HL-60 (cell line): ENCODE results near the gene KIAA0232.

ENCODE experiments used
- DNase-seq, 2 experiments: peaks; one replicate each; pipeline ENCODE4 v3.0.0-alpha.2; 2010 to 2020; ENCODE audit warnings: low read depth in 1 of 2, low spot score in 1 of 2
- H3K27ac ChIP-seq: fragments of 250-450 bp; sonication (Bioruptor Pico); replicated peaks from 2 replicates; pipeline ENCODE4 v1.5.1; 2020; ENCODE audit warnings: mild to moderate bottlenecking, moderate library complexity
- H3K27me3 ChIP-seq: fragments of 250-450 bp; sonication (Bioruptor Pico); 2 replicates; pipeline ENCODE4 v1.5.1; 2021; ENCODE audit warnings: mild to moderate bottlenecking, moderate library complexity; ENCODE audit not compliant: insufficient read depth, poor library complexity, severe bottlenecking
- H3K4me3 ChIP-seq: replicated peaks from 2 replicates; pipeline ENCODE4 v1.5.1; 2011; ENCODE audit warnings: mild to moderate bottlenecking, control low read depth, low read length; ENCODE audit not compliant: insufficient read depth
- GABPA ChIP-seq: IDR thresholded peaks from 2 replicates; pipeline ENCODE4 v1.6.1; 2012; ENCODE audit warnings: low read depth
- POLR2AphosphoS5 ChIP-seq: IDR thresholded peaks from 2 replicates; pipeline ENCODE4 v1.6.1; 2012; ENCODE audit warnings: low read depth
- SPI1 ChIP-seq: IDR thresholded peaks from 2 replicates; pipeline ENCODE4 v1.6.1; 2012; ENCODE audit warnings: low read depth, mild to moderate bottlenecking, borderline replicate concordance
- TF ChIP-seq, protein P1 (sequence below): IDR thresholded peaks from 2 replicates; pipeline ENCODE4 v1.6.1; 2012; ENCODE audit warnings: low read depth; ENCODE audit not compliant: insufficient replicate concordance
- TF ChIP-seq, protein P2 (sequence below): IDR thresholded peaks from one replicate; pipeline ENCODE4 v1.5.1; 2011; ENCODE audit warnings: low read length, control low read depth, inconsistent platforms; ENCODE audit not compliant: insufficient read depth

The KIAA0232 gene

GRCh38 chr4:6915041-6916005 lies 132.8 kb downstream of the KIAA0232 start:
- DNase-seq = no peak
- TF ChIP-seq POLR2AphosphoS5 = no peak
- TF ChIP-seq, protein P1, sequence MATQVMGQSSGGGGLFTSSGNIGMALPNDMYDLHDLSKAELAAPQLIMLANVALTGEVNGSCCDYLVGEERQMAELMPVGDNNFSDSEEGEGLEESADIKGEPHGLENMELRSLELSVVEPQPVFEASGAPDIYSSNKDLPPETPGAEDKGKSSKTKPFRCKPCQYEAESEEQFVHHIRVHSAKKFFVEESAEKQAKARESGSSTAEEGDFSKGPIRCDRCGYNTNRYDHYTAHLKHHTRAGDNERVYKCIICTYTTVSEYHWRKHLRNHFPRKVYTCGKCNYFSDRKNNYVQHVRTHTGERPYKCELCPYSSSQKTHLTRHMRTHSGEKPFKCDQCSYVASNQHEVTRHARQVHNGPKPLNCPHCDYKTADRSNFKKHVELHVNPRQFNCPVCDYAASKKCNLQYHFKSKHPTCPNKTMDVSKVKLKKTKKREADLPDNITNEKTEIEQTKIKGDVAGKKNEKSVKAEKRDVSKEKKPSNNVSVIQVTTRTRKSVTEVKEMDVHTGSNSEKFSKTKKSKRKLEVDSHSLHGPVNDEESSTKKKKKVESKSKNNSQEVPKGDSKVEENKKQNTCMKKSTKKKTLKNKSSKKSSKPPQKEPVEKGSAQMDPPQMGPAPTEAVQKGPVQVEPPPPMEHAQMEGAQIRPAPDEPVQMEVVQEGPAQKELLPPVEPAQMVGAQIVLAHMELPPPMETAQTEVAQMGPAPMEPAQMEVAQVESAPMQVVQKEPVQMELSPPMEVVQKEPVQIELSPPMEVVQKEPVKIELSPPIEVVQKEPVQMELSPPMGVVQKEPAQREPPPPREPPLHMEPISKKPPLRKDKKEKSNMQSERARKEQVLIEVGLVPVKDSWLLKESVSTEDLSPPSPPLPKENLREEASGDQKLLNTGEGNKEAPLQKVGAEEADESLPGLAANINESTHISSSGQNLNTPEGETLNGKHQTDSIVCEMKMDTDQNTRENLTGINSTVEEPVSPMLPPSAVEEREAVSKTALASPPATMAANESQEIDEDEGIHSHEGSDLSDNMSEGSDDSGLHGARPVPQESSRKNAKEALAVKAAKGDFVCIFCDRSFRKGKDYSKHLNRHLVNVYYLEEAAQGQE = no peak
- TF ChIP-seq SPI1 = no peak
- no peak for TF ChIP-seq GABPA
- TF ChIP-seq, protein P2, sequence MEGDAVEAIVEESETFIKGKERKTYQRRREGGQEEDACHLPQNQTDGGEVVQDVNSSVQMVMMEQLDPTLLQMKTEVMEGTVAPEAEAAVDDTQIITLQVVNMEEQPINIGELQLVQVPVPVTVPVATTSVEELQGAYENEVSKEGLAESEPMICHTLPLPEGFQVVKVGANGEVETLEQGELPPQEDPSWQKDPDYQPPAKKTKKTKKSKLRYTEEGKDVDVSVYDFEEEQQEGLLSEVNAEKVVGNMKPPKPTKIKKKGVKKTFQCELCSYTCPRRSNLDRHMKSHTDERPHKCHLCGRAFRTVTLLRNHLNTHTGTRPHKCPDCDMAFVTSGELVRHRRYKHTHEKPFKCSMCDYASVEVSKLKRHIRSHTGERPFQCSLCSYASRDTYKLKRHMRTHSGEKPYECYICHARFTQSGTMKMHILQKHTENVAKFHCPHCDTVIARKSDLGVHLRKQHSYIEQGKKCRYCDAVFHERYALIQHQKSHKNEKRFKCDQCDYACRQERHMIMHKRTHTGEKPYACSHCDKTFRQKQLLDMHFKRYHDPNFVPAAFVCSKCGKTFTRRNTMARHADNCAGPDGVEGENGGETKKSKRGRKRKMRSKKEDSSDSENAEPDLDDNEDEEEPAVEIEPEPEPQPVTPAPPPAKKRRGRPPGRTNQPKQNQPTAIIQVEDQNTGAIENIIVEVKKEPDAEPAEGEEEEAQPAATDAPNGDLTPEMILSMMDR = no peak
- no peak overlapping the region for H3K4me3 ChIP-seq
- no peaks in the 10 kb centered on the region for H3K27me3 ChIP-seq
- no peak overlapping the region for H3K27ac ChIP-seq

DNA sequence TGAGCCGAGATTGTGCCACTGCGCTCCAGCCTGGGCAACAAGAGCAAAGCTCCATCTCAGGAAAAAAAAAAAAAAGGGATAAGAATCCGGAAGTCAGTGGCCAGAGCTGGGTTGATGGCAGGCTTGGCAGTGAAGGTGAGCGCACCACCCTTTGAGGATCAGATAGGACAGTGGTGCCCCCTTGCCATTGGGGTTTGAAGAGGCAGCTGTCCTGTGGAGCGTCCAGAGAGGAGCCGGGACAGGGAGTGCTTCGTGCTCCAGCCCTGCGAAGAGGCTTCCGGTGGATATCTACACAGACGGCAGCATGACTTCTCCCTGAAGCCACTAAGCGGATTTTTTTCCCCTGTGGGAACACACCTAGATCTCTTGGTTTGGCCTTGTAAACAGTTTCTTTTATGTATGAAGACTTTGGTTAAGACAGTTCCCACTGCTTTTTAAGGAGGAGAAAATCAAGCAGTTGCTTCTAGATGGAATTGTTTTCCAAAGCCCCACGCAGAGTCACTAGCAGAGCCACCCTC lies 133.6 kb downstream of the KIAA0232 start:
- DNase-seq = no peak
- Histone ChIP-seq H3K4me3 (no peak overlapping the region), H3K27me3 (no peaks in the 10 kb centered on the region), H3K27ac (peak overlapping the region; percentile 64)
- TF ChIP-seq, protein P1 = no peak
- TF ChIP-seq GABPA (no peak), SPI1 (no peak), POLR2AphosphoS5 (no peak)
- TF ChIP-seq, protein P2 = no peak

DNA sequence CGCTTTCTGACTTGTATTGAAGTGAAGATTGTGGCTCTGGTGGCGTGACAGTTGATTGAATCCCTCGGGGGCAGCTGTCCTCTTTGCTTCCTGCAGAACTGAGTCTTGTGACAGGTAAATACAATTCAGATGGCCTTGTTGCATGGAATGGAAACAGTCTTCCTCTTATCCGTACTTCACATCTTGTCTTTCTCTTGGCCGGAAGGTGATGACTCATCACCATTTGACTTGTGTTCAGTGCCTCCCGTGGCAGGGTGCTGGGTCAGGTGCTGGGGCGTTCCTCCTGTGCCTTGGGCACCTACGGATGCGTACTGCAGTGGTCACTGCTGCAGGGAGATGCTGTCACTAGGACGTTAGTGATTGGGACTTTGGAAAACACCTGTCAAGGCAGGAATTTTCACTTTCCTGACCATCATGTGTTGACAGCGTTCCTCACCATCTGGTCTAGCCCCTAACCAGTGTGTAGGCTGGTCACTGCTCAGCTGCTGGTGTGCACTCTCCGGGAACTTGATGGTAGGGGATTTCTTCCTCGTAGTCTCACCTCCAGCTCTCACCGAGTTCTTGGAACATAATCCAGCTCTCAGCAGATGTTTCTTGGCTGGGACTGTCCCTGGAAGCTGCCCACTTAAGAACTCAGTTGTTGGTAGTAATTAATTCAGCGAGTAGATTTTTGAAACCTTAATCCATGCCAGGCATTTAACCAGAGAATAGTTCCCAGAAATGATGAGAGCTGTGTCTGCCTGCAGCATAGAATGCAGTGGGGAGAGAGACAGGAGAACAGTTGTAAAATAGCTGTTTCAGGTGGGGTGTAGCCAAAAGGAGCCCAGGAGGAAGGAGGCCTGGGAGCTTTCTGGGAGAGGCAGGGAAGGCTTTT lies 134.3 kb downstream of the KIAA0232 start:
- peak overlapping the region; percentile 64 for H3K27ac ChIP-seq
- peak; percentile 79 to 91 for DNase-seq

More for the DNA sequence above, 134.3 kb downstream of the KIAA0232 start:
- Histone ChIP-seq H3K4me3 (no peak overlapping the region), H3K27me3 (no peaks in the 10 kb centered on the region)
- TF ChIP-seq POLR2AphosphoS5 (0 out of 2 replicates have a peak, but pooled peaks have one; percentile 54), SPI1 (no peak; the same call in 1 of the 2 replicates)
- TF ChIP-seq, protein P2 = no peak
